Keratinocyte (primary cell): ENCODE data around the gene FREM2.

ENCODE experiments used
- CTCF ChIP-seq, 3 experiments: IDR thresholded peaks in 1 of 3; conservative IDR thresholded peaks in 1 of 3; optimal IDR thresholded peaks in 1 of 3; 2 replicates in 2 of 3; 3 replicates in 1 of 3; pipeline versions ENCODE3 to v1.5.1; 2011; ENCODE audit warnings: low read length in 3 of 3, mild to moderate bottlenecking in 3 of 3, moderate library complexity in 2 of 3, control low read depth in 1 of 3, inconsistent platforms in 1 of 3; ENCODE audit not compliant: insufficient read depth in 2 of 3; ENCODE audit errors: extremely low read depth in 1 of 3
- EZH2 ChIP-seq: IDR thresholded peaks from one replicate; pipeline ENCODE4 v1.6.1; 2012; ENCODE audit warnings: inconsistent platforms, mild to moderate bottlenecking, low read length, moderate library complexity

- no peak for TF ChIP-seq CTCF (optimal IDR thresholded peaks at IDR 0.05 in 1 of 3, IDR thresholded peaks at IDR 0.05 in 1 of 3, conservative IDR thresholded peaks at IDR 0.05 in 1 of 3; ENCODE audit: extremely low read depth in 1 of 3, insufficient read depth in 2 of 3, low read length in 3 of 3)
- no peak for TF ChIP-seq EZH2
These were observed 162.4 kb downstream of the FREM2 start for GRCh38 chr13:38849315-38849714.
